HepG2 (cell line): ENCODE results near the gene PIP5K1C. TPM values are rescaled to one million over a fixed set of nuclear protein-coding genes. Genes with fewer than 3 reads are reported as not detected.

ENCODE experiments used
- AKNA ChIP-seq: sonication (generic); formaldehyde crosslinking; IDR thresholded peaks from 2 replicates; pipeline ENCODE4 v1.4.0; 2020; ENCODE audit warnings: missing genetic modification reagents, borderline replicate concordance
- ARID3A ChIP-seq: IDR thresholded peaks from 2 replicates; pipeline ENCODE4 v1.6.1; 2012; ENCODE audit warnings: low read depth, low read length, improper control_type of control experiment
- ATRX ChIP-seq: sonication (generic); formaldehyde crosslinking; IDR thresholded peaks from 2 replicates; pipeline ENCODE4 v1.4.0; 2020; ENCODE audit warnings: missing genetic modification reagents, borderline replicate concordance
- CBFB ChIP-seq: sonication (generic); formaldehyde crosslinking; IDR thresholded peaks from 2 replicates; pipeline ENCODE4 v1.4.0; 2020; ENCODE audit warnings: missing genetic modification reagents
- CBX5 ChIP-seq: sonication (generic); formaldehyde crosslinking; IDR thresholded peaks from 2 replicates; pipeline ENCODE4 v1.4.0; 2020; ENCODE audit warnings: missing genetic modification reagents, borderline replicate concordance
- CENPX ChIP-seq: sonication (generic); formaldehyde crosslinking; IDR thresholded peaks from 2 replicates; pipeline ENCODE4 v1.9.0; 2021; ENCODE audit warnings: mild to moderate bottlenecking, missing genetic modification reagents, moderate library complexity
- GPN1 ChIP-seq: sonication (generic); formaldehyde crosslinking; IDR thresholded peaks from 2 replicates; pipeline ENCODE4 v1.5.1; 2020; ENCODE audit warnings: missing genetic modification reagents, borderline replicate concordance
- HDAC6 ChIP-seq: fragments of 200-600 bp; sonication (generic); IDR thresholded peaks from 2 replicates; pipeline ENCODE4 v1.7.0; 2017; ENCODE audit warnings: mild to moderate bottlenecking, antibody characterized with exemption, low read length, low read depth
- HNRNPH1 ChIP-seq: fragments of 200-400 bp; formaldehyde crosslinking; optimal IDR thresholded peaks from 2 replicates; pipeline ENCODE3; 2017; ENCODE audit warnings: mild to moderate bottlenecking, low read depth, low read length
- MTF1 ChIP-seq: sonication (generic); formaldehyde crosslinking; IDR thresholded peaks from 2 replicates; pipeline ENCODE4 v1.5.0; 2020; ENCODE audit warnings: missing genetic modification reagents
- SAP130 ChIP-seq: IDR thresholded peaks from 2 replicates; pipeline ENCODE4 v1.6.1; 2016; ENCODE audit warnings: low read depth
- SKI ChIP-seq: fragments of 450-650 bp; IDR thresholded peaks from one replicate; pipeline ENCODE4 v1.6.1; 2018; ENCODE audit warnings: mild to moderate bottlenecking; ENCODE audit not compliant: partially characterized antibody
- SMC3 ChIP-seq: IDR thresholded peaks from 2 replicates; pipeline ENCODE4 v1.6.1; 2011; ENCODE audit warnings: low read length, improper control_type of control experiment
- SRF ChIP-seq: IDR thresholded peaks from 2 replicates; pipeline ENCODE4 v1.6.1; 2011; ENCODE audit warnings: mild to moderate bottlenecking, low read depth, low read length, moderate library complexity
- ZBTB21 ChIP-seq: sonication (generic); formaldehyde crosslinking; IDR thresholded peaks from 2 replicates; pipeline ENCODE4 v1.4.0; 2020; ENCODE audit warnings: missing genetic modification reagents
- ZFY ChIP-seq: sonication (generic); formaldehyde crosslinking; IDR thresholded peaks from 2 replicates; pipeline ENCODE4 v1.4.0; 2020; ENCODE audit warnings: missing genetic modification reagents
- ZNF292 ChIP-seq: sonication (generic); formaldehyde crosslinking; IDR thresholded peaks from 2 replicates; pipeline ENCODE4 v1.8.1; 2022; ENCODE audit warnings: mild to moderate bottlenecking, low read depth, missing genetic modification reagents, borderline replicate concordance
- ZNF296 ChIP-seq: sonication (generic); formaldehyde crosslinking; conservative IDR thresholded peaks from 2 replicates; pipeline ENCODE4 v1.5.0; 2020; ENCODE audit warnings: mild to moderate bottlenecking, missing genetic modification reagents
- ZNF326 ChIP-seq: sonication (generic); formaldehyde crosslinking; IDR thresholded peaks from 2 replicates; pipeline ENCODE4 v1.4.0; 2020; ENCODE audit warnings: missing genetic modification reagents, borderline replicate concordance
- ZNF33A ChIP-seq: sonication (generic); formaldehyde crosslinking; IDR thresholded peaks from 2 replicates; pipeline ENCODE4 v1.5.1; 2020; ENCODE audit warnings: missing genetic modification reagents, mild to moderate bottlenecking, moderate library complexity, borderline replicate concordance
- ZNF431 ChIP-seq: sonication (generic); formaldehyde crosslinking; IDR thresholded peaks from 2 replicates; pipeline ENCODE4 v1.9.0; 2022; ENCODE audit warnings: missing genetic modification reagents, low read depth, mild to moderate bottlenecking, borderline replicate concordance
- ZNF552 ChIP-seq: sonication (generic); formaldehyde crosslinking; IDR thresholded peaks from 2 replicates; pipeline ENCODE4 v1.9.0; 2022; ENCODE audit warnings: missing genetic modification reagents, mild to moderate bottlenecking, borderline replicate concordance
- ZNF749 ChIP-seq: sonication (generic); formaldehyde crosslinking; IDR thresholded peaks from 2 replicates; pipeline ENCODE4 v1.8.0; 2022; ENCODE audit warnings: mild to moderate bottlenecking, missing genetic modification reagents, moderate library complexity, borderline replicate concordance
- ZNF768 ChIP-seq: sonication (generic); formaldehyde crosslinking; IDR thresholded peaks from 2 replicates; pipeline ENCODE4 v1.4.0; 2020; ENCODE audit warnings: missing genetic modification reagents
- ZNF777 ChIP-seq: sonication (generic); formaldehyde crosslinking; IDR thresholded peaks from 2 replicates; pipeline ENCODE4 v1.4.0; 2020; ENCODE audit warnings: missing genetic modification reagents
- polyA plus RNA-seq, 8 experiments: library from polyadenylated mRNA; depleted of rRNA in 3 of 8; stranded (reverse) in 7 of 8; unstranded in 1 of 8; fragments of >200 nt; fragmentation: Illumina TruSeq in 4 of 8; extraction: Trizol in 4 of 8; gene quantifications; 2 replicates each; pipeline versions ENCODE4 v1.2.1 to v1.2.3, GENCODE V29; 2011 to 2016; ENCODE audit warnings: low read depth in 4 of 8, missing spikeins in 1 of 8, mixed read lengths in 1 of 8; ENCODE audit not compliant: insufficient read depth in 1 of 8
- total RNA-seq, 5 experiments: library from RNA; depleted of rRNA; stranded (reverse); fragments of >200 nt; fragmentation: Illumina TruSeq; extraction: Trizol; gene quantifications; 2 replicates each; pipeline ENCODE4 v1.2.3, GENCODE V29; 2016; ENCODE audit warnings: low read depth in 1 of 5

PIP5K1C gene
- total and polyA plus RNA-seq, 2 of the 13 experiments (the other 11 are each of a cell fraction or from before 2014, with no cell fraction given) = 3.6 to 4.3 TPM

GRCh38 chr19:3626473-3627350 is 73.6 kb downstream of the PIP5K1C start, which contains the start of gene CACTIN (continued):
- no peak for TF ChIP-seq ZBTB21 (CRISPR knock-in tag)
- no peak for TF ChIP-seq AKNA (CRISPR knock-in tag)
- TF ChIP-seq ZFY = peak; percentile 87
- TF ChIP-seq SMC3 = no peak
- TF ChIP-seq ZNF431 (CRISPR knock-in tag) = 0 out of 2 replicates have a peak, but pooled peaks have one; percentile 68
- no peak for TF ChIP-seq GPN1
- no peak for TF ChIP-seq ZNF33A (CRISPR knock-in tag)
- peak; percentile 92; the same call in 1 of the 2 replicates for TF ChIP-seq HDAC6
- no peak for TF ChIP-seq ZNF749
- TF ChIP-seq SAP130 = peak; percentile 97
- TF ChIP-seq ZNF296 = no peak
- peak; percentile 89 for TF ChIP-seq CBFB (CRISPR knock-in tag)
- peak; percentile 87; the same call in 1 of the 2 replicates for TF ChIP-seq CBX5
- TF ChIP-seq ZNF326 (CRISPR knock-in tag) = no peak
- peak; percentile 78 for TF ChIP-seq ZNF768 (CRISPR knock-in tag)
- TF ChIP-seq ZNF777 (CRISPR knock-in tag) = no peak
- TF ChIP-seq MTF1 (CRISPR knock-in tag) = no peak
- 0 out of 2 replicates have a peak, but pooled peaks have one; percentile 14 for TF ChIP-seq ARID3A
- no peak for TF ChIP-seq ZNF292
- peak; percentile 63; the same call in 1 of the 2 replicates for TF ChIP-seq ZNF552 (CRISPR knock-in tag)
- TF ChIP-seq SKI = peak; percentile 9
- no peak for TF ChIP-seq SRF
- TF ChIP-seq CENPX = no peak
- no peak for TF ChIP-seq ATRX
- no peak for TF ChIP-seq HNRNPH1
